Epithelial cell of esophagus (primary cell): Measurements from ENCODE around the gene TRIM4.

Source experiments
- DNase-seq: peaks from one replicate; pipeline ENCODE4 v3.0.0; 2010; ENCODE audit warnings: low read depth
- H3K4me3 ChIP-seq: 2 replicates; pipeline ENCODE4 v1.5.1; 2011; ENCODE audit warnings: mild to moderate bottlenecking, low read length, control low read depth
- TF ChIP-seq, protein P1 (sequence below): IDR thresholded peaks from 2 replicates; pipeline ENCODE4 v1.5.1; 2011; ENCODE audit warnings: low read depth, mild to moderate bottlenecking, low read length, control low read depth, inconsistent platforms; ENCODE audit not compliant: insufficient read depth; ENCODE audit errors: missing control alignments

TRIM4 gene

DNA sequence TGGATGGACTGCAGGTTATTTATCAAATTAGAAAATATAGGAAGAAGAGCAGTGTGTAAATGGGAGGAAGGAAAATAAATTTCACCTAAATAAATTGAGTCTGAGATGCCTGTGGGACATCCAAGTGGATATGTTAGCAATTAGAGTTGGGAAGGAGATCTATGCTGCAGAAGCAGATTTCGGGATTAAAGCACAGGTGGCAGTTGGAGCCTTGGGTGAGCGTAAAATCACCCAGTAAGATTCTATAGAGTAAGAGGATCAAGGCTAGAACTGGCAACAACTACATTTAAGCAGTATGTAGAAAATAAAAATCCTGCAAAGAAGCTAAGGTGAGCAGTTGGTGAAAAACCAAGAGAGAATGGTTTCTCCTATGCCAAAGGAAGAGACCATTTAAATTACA is 8.4 kb downstream of the TRIM4 start:
- no peak for DNase-seq
- TF ChIP-seq, protein P1, sequence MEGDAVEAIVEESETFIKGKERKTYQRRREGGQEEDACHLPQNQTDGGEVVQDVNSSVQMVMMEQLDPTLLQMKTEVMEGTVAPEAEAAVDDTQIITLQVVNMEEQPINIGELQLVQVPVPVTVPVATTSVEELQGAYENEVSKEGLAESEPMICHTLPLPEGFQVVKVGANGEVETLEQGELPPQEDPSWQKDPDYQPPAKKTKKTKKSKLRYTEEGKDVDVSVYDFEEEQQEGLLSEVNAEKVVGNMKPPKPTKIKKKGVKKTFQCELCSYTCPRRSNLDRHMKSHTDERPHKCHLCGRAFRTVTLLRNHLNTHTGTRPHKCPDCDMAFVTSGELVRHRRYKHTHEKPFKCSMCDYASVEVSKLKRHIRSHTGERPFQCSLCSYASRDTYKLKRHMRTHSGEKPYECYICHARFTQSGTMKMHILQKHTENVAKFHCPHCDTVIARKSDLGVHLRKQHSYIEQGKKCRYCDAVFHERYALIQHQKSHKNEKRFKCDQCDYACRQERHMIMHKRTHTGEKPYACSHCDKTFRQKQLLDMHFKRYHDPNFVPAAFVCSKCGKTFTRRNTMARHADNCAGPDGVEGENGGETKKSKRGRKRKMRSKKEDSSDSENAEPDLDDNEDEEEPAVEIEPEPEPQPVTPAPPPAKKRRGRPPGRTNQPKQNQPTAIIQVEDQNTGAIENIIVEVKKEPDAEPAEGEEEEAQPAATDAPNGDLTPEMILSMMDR: no peak
- H3K4me3 ChIP-seq: no peak overlapping the region

DNA sequence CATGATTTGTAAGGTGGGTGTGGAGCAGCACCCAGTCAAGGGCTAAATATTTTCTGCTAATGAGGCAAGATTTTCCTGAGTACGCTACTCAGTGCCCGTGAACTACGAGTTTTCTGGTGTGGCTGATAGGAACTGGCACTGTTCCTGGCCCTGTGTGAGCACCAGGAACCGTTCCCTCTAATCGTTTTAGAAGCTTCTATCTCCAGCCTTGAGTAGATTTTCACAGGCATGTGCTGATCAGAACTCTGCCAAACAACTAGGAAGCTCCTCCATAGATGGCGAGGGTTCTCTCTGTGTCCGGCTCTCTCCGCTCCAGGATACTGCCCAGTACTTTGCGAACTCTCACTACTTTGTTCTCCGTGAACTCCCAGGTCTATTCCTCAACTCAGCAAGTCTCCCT is 17.7 kb downstream of the TRIM4 start:
- TF ChIP-seq, protein P1: no peak
- DNase-seq: no peak
- H3K4me3 ChIP-seq: no peak overlapping the region

DNA sequence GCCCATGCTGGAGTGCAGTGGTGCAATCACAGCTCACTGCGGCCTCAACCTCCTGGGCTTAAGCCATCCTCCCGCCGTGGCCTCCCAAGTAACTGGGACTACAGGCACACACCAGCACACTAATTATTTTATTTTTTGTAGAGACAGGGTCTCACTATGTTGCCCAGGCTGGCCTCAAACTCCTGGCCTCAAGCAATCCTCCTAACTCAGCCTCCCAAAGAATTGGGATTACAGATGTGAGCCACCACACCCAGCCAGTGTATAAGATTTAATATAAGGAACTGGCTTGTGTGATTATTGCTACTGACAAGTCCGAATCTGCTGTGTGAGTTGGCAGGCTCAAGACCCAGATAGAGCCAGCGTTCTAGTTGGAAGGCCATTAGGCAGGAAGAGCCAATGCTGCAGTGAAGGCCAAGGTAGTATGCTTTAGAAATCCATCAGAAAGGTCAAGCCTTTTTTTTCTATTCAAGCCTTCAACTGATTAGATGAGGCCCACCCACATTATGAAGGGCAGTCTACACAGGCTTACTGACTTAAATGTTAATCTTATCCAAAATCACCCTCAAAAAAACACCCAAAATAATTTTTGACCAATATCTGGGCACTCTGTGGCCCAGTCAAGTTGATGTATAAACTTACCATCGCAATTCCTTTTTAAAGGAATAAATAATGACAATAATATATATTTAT is 19.4 kb downstream of the TRIM4 start:
- TF ChIP-seq, protein P1: no peak
- DNase-seq: no peak
- H3K4me3 ChIP-seq: no peak overlapping the region

DNA sequence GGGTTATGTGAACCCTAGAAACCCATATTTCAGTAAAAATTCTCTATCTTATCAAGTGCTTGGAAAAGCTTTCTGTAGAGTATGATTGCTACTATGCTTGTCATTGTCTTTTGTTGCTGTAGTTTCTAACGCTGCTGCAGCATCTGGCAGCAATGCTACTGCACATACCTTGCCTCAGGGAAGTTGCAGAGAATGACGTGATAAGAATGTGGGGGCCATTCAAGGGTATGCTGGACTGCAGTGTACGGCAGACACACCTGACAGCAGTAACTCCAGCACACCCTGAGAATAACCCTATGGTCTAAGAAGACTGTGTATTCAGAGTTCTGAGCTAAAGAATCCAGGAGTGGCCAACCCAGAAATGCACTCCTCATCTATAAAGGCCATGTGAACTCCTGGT is 20.5 kb downstream of the TRIM4 start:
- no peak overlapping the region for H3K4me3 ChIP-seq
- DNase-seq: peak; percentile 10
- TF ChIP-seq, protein P1: no peak

DNA sequence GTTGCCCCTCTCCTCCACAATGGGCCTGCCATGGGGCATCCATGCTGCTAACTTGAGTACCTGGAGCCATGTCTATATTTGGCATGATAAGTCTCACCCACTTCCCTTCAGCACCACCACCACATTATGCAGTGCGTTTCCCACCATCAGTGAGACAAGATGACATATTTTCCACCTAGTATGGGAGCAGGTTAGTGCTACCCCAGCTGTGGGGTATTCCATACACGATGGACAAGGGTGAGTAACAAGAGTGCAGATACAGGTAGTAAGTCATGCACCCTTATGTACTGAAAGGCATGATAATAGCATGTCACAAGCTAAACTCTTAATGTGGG is 21.3 kb downstream of the TRIM4 start:
- H3K4me3 ChIP-seq: no peak overlapping the region
- DNase-seq: no peak
- TF ChIP-seq, protein P1: no peak

DNA sequence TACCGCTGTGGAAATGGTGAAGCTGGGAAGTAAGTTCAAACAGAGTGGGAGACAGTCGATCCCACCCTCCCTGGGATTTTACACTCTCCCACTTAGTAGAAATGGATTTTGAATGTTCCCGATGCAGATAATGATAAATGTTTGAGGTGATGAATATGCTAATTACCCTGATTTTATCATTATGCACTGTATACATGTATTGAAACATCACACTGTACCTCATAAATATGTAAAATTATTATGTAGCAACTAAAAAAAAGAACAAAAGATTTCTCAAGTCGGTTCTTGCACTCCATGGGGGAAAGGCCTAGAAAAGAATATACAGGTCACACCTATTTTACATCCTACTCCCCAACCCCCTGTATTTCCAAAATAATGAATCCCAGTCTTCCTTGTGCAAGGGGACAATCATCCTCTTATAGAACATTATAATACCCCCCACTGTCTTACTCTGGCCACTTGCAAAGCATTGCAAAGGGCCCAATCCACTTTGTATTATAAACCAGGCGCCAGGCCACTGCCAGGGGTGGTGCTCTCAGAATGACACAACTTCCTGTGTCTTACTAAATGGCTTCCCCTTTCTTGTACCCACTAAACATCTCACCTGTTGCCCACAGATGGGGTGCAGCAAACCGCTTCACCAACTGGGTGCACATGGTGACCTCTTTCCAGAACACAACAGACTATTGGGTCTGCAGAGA is 21.9 kb downstream of the TRIM4 start:
- no peak for DNase-seq
- TF ChIP-seq, protein P1: no peak

DNA sequence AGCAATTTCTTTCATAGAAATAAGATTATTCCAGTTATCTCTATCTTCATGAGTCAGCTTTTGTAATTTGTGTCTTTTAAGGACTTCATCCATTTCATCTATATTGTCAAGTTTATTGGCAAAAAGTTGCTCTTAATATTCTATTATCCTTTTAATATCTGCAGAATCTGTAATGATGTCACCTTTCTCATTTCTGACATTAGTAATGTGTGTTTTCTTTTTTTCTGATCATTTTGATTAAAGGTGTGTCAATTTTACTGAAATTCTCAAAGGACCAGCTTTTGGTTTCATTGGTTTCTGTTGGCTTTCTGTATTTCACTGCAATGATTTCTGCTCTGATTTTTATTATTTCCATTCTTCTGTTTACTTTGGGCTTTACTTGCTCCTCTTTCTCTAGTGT is 24.6 kb downstream of the TRIM4 start:
- TF ChIP-seq, protein P1: no peak
- H3K4me3 ChIP-seq: no peak overlapping the region
- DNase-seq: no peak

More for the DNA sequence above, 21.9 kb downstream of the TRIM4 start:
- H3K4me3 ChIP-seq: no peak overlapping the region
